Fibroblast of pulmonary artery (primary cell): ENCODE measurements around the gene TWF2.
"Not testable (repeated sequence)": the region's sequence is repeated elsewhere in the genome, so short reads cannot be mapped to it uniquely, and the experiment has no call there.

Experiments
- DNase-seq: peaks from one replicate; pipeline ENCODE4 v3.0.0-alpha.2; 2010; ENCODE audit warnings: low read depth
- H3K4me3 ChIP-seq: replicated peaks from 2 replicates; pipeline ENCODE4 v1.5.1; 2011; ENCODE audit warnings: low read depth, mild to moderate bottlenecking, control low read depth, low read length, moderate library complexity
- TF ChIP-seq, protein P1 (sequence below): IDR thresholded peaks from 2 replicates; pipeline ENCODE4 v1.5.1; 2011; ENCODE audit warnings: mild to moderate bottlenecking, control low read depth, low read length, inconsistent platforms; ENCODE audit errors: missing control alignments

The TWF2 gene

DNA sequence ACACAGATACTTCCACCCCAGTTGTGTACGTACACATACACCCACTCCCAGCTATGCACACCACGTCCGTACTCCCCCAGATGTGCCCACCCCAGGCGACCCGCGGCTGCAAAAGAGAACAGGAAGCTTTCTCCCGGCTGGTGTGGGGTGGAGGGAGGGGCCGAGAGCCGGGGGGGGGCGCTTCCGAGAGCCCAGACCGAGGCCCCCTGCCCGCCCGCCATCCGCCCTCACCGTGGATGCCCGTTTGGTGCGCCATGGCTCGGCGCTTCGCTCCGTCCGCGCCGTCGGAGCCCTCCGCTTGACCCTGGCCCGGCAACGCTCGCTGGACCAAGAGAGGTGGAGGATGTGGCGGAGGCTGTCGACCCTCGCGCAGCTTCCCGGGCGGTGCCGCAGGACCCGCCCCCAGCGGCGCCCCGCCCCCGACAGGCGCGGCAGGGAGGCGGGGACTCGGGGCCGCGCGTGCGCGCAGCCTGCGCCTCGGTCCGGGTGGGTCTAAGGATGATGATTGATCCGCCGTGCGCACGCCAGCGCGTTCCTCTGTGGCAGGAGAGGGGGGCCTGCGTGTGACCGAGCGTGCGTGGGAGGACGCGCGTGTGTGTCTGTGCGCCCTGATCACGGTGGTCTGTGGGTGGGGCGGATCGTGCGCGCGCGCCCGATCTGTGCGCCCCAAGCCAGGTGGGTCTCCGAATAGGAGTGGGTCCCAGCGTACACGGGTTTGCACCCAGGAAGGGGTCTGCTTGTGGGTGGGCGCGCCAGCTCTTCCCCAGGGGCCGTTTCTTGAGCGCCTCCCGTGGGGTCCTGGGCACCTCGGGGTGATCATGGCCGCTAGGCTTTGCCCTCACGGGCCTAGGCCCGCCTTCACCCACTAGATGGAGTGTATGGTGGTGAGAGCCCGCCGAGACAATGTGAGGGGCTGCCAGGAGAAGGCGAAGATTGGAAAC is at the start of gene TWF2:
Gene TWF2 (minus strand): TSS at position 398 of the 941 bp plus-strand sequence. CDS start 142 bp downstream, at position 256.
- DNase-seq, result peak; percentile 77
- peak within 1 kb of the TSS; percentile 87 for H3K4me3 ChIP-seq
- TF ChIP-seq, protein P1, sequence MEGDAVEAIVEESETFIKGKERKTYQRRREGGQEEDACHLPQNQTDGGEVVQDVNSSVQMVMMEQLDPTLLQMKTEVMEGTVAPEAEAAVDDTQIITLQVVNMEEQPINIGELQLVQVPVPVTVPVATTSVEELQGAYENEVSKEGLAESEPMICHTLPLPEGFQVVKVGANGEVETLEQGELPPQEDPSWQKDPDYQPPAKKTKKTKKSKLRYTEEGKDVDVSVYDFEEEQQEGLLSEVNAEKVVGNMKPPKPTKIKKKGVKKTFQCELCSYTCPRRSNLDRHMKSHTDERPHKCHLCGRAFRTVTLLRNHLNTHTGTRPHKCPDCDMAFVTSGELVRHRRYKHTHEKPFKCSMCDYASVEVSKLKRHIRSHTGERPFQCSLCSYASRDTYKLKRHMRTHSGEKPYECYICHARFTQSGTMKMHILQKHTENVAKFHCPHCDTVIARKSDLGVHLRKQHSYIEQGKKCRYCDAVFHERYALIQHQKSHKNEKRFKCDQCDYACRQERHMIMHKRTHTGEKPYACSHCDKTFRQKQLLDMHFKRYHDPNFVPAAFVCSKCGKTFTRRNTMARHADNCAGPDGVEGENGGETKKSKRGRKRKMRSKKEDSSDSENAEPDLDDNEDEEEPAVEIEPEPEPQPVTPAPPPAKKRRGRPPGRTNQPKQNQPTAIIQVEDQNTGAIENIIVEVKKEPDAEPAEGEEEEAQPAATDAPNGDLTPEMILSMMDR, result peak; percentile 38

DNA sequence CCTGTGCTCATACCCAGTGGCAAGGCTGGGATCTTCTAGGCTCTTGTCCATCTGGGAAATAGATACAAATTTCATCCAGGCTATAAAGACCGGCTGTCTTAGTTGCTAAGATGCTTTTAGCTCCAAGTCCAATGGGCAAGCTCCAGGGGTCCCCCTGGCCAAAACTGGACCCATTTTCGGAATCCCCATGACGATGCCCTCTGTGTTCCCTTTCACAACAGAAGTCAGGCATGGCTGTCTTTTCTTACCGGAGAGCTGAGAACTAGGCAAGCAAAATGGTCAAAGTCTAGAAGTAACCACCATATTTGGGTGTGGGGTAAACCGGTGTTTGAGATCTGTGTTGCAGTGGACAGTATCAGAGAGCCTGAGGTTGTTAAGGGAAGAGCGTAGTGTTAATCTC is 49.7 kb upstream of the TWF2 start:
- DNase-seq, result no peak
- peak overlapping the region; percentile 93 for H3K4me3 ChIP-seq
- TF ChIP-seq, protein P1, result no peak

GRCh38 chr3:52286777-52287110 is 47.8 kb upstream of the TWF2 start:
- peak; percentile 62 for DNase-seq
- TF ChIP-seq, protein P1, result no peak
- peak overlapping the region; percentile 93 for H3K4me3 ChIP-seq

DNA sequence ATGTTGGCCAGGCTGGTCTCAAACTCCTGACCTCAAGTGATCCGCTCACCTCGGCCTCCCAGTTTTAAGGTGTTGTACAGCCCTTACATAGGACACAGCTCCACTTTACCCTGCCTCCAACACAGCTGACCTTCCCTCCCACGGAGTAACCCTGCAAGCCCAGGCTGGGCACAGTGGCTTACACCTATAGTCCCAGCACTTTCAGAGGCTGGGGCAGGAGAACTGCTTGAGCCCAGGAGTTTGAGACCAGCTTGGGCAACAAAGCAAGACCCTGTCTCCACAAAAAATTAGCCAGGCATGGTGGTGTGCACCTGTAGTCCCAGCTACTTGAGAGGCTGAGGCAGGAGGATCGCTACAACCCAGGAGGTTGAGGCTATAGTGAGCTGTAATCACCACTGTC is 45.1 kb upstream of the TWF2 start:
- H3K4me3 ChIP-seq, DNase-seq: not testable (repeated sequence)

- TF ChIP-seq, protein P1, result no peak
- H3K4me3 ChIP-seq, result no peak overlapping the region
- DNase-seq, result no peak
These were observed 44.3 kb upstream of the TWF2 start for GRCh38 chr3:52283306-52283705.

- DNase-seq, result no peak
- H3K4me3 ChIP-seq, result no peak overlapping the region
- TF ChIP-seq, protein P1, result no peak
These were observed 43.2 kb upstream of the TWF2 start for GRCh38 chr3:52281981-52282801.

DNA sequence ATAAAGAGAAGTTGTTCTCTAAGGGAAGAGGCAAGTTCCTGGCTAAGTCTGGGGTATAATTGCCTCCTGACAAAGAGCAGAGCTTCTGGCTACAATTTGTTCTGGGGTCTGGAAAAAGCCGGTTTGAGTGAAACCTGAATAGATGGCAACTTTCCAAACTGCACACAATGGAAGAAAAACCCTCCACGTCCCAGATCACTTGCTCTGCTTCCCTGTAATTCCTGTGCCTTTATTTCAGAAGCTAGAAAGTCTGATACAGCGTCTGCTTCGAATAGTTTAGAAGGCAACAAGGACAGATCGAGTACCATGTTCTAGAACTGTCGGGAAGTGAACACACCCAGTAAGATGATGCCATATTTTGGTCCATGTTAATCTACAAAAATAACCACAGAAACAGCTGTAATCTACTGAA is 41.1 kb upstream of the TWF2 start:
- peak overlapping the region; percentile 4 for H3K4me3 ChIP-seq
- peak; percentile 70 for DNase-seq
- TF ChIP-seq, protein P1, result no peak
